ENCODE results near the gene CTBP1.
A peak's percentile ranks its signal among the peaks of the same experiment; 100 is the strongest.

CTBP1 gene

DNA sequence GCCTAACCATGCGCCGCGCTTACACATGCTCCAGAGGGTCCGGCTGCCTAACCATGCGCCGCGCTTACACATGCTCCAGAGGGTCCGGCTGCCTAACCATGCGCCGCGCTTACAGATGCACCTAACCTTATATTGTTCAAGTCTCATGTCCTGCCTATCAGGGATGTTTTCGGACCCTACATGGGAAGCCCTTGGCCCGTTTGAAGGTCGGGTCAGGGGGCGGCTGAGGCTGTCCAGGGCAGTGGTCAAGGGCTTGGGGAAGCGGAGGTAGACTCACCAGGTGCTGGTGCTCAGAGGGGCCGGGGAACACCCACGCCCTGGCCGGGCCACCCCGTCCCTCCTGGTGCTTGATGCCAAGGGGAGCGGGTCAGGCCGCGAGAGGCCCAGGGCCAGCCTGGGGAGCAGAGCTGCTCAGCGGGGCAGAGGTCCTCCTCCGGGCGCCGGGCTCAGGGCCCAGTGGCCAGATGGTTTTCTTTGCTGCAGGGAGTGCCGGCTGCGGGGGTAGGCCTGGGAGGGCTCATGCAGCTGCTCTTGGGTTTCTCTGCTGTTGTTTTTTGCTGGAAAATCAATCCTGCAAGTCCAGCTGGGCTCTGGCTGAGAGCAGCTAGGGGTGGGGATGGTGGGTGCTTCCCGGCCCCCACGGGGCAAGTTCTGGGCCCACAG lies 41.2 kb downstream of the CTBP1 start:
- DNase-seq, result peak; percentile 16

- DNase-seq, result no peak
Observed at GRCh38 chr4:1207157-1207470, 41.8 kb downstream of the CTBP1 start.

- DNase-seq, result no peak
Observed at GRCh38 chr4:1206299-1207156, 42.4 kb downstream of the CTBP1 start.

DNA sequence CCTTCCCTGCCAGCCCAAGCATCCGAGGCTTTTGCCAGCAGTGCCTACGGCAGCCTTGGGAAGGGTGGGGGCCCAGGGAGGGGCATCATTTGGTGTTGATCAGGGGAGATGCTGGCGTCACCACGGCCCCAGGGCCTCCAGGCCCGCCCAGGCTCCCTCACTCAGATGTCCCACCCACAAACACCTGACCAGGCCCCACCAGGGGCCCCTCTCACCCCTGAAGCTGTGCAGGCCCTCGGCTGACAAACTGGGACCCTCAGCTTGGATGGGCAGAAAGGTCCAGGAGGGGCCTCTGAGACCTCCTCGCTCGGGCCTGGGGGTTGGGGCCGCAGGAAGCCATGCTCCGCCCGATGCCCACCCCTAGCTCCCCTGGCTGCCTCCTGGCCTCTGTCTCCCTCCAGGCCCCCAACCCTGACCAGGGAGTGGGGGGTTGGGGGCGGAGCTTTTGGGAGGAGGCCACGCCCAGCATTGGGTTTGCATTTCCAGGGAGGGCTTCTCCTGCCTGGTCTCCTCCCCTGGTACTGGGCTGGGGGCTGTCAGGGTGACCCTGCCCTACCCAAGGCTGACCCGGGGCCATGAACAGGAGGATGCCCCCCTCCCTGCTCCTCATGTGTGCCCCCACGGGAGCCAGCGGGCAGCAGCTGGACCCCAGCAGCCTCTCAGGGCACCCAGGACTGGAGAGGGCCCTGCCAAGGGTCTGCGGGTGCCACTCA lies 43.2 kb downstream of the CTBP1 start:
- DNase-seq, result no peak

DNA sequence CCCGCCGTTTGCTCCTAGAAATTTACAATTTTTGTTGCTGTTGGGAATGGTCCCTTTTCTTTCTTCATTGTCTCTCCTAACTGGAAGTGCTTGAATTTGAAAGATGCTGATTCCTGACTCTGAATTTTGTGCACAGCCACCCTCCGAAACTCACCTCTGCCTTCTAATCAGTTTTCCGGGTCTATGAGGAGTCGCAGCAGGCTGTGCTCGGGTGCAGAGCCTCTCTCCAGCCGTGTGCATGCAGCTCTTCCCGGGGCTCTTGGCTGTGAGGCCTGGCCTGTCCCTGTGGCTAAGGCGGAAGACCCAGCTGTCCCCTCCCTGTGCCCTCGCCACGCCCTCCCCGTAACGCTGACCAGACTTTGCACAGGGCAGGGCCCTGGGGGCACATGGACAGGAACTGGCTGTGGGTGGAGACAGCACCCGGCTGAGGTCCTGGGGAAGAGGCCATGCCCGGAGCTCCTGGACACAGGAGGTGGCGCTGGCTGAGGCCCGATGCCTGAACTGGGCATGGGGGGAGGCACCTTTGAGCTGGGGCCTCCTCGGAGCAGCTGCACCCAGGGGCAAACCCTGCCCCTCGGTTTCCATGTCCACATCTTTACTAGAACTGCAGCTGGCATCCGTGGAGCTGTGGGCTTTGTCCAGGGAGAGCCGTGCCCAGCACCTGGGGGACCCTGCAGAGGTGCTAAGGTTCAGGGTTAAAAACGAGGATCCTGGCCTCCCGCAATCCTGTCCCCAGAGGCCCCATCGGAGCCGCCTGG lies 43.9 kb downstream of the CTBP1 start:
- DNase-seq, result no peak

- DNase-seq, result no peak
Observed at GRCh38 chr4:1204286-1204827, 44.6 kb downstream of the CTBP1 start.

DNA sequence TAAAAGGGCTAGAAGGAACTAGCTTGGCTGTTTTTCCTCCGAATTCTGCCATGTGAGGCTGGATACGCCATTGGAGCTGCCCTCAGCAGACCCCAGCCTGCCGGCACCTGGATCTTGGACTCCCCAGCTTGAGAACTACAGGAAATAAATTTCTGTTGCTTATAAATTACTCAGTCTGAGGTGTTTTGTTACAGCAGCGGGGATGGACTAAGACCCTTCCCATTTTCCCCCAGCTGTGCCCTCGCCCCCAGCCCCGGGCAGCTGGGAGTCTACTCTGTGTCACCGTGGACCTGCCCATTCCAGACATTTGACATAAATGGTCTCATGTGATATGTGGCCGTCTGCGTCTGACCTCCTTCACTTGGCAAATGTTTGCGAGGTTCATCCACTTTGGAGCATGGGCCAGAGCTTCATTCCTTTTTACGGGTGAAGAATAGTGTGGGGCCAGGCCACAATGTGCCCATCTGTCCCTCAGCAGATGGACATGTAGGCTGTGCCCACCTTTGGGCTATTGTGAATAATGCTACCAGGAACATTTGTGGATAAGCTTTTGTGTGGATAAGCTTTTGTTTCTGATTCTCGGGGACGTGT lies 45.8 kb downstream of the CTBP1 start:
- DNase-seq, result no peak

DNA sequence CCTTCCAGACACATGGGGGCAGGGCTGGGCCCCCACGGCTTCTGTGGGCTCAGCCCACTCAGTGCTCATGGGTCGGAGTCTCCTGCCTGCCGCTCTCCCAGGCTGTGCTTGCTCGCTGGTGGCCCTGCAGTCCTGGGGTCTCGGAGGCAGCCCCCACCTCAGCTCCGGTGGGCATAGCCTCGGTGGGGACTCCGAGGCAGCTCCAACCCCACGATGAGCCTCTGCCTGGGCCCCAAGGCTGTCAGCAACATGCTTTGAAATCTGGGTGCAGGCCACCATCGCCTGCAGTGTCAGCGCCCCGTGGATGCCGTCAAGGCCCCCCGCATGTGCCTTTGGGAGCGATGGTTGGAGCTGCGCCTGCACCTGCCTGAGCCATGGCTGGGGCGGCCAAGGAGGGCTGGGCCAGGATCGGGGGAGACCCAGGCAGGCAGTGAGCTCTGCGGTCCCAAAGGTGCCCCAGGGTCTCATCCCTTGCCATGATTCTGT lies 46.4 kb downstream of the CTBP1 start:
- DNase-seq, result no peak

- peak; percentile 67 for DNase-seq
Observed at GRCh38 chr4:1201851-1202525, 46.9 kb downstream of the CTBP1 start.

GRCh38 chr4:1200425-1201035 lies 48.4 kb downstream of the CTBP1 start:
- peak; percentile 92 for DNase-seq

DNA sequence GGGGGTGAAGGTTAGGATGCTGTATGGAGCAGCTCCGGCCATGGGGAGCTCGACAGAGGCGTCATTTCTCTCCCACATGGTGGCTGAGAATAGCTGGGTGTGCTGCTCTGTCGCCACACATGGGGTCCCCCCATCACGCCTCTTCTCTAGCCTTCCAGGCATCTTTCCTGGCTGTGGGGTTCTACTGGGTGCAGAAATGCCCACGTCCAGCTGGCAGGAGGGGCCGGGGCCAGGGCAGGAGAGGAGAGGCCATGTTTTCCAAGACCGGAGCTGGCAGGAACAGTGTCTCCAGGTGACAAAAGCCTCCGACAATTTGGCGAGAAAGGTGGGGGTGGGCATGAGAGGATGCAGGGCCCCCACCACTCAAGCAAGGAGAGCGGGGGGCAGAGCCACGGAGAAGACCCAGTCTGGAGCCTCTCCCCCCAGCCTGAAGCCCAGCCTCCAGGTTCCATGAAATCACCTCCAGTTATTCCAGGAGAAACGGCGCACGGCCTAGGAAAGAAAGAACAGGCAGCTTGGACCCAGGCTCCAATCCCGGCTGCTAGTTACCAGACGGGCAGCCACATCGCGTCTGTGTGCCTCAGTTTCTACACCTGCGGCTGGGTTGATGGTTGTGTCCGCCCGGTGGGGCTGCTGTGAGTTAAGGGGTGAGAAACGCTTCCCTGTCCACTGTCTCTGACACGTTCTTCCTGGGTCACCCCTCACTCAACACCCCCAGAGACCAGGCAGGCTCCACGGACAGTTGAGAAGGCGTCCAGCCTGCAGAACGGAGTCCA lies 49.2 kb downstream of the CTBP1 start:
- no peak for DNase-seq

GRCh38 chr4:1198098-1198844 lies 50.7 kb downstream of the CTBP1 start:
- peak; percentile 44 for DNase-seq

- DNase-seq, result no peak
Observed at GRCh38 chr4:1196421-1197183, 52.3 kb downstream of the CTBP1 start.

DNA sequence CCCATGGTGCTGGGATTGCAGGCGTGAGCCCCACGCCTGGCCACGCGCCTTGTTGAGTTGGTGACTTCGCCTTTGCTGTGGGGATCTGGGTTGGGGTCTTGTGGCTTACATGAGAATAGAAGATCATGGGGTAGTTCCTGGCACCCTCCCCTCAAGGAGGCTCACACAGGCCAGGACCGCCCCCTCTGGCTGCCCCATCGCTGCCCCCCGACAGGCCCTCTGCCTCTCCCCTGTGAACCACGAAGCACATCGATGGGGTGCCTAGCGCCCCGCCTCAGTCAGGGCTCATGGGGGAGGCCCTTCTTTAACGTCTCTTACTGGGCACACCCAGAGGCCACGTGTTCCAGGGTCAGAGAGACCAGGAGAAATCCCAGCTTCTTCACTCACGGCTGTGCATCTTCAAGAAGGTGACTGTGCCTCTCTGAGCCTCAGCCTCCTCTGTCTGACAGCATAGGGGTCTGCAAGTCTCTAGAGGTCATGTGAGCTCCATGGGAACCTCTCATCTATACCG lies 53.0 kb downstream of the CTBP1 start:
- no peak for DNase-seq

DNA sequence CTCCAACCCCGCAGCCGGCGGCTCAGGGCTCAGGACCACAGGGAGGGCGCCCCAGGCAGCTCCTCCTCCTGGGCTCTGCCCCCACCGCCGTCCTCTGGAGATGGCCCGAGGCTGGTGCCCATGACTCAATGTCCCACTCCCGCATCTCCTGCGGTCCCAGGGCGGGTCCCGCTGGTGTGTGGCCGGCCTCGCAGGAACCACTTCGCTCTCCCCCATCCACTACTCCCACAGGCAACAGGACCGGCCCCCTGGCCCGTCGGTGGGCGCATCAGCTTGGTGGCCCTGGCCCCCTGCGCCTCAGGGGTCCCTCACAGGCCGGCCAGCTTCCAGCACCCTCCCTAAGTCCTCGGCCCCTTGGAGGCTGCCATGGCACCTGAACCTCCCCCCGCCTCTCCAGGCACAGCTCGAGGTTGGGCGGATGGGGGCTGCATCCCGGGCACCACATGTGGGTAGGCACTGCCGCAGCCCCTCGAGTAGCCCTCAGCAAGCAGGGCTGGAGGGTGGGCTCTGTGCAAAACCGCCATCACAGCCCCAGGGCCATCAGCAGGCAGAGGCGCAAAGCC lies 53.7 kb downstream of the CTBP1 start:
- DNase-seq, result no peak

GRCh38 chr4:1194010-1194900 lies 54.7 kb downstream of the CTBP1 start:
- no peak for DNase-seq

Data from EL (cell line).